SK-N-SH treated with all-trans-retinoic acid at 6 μM for 48 hours (cell line): Measurements from ENCODE around the gene ART3.

Source experiments
- ATAC-seq: fragments of 200-7000 bp; cut with Tn5 transposase; 3 replicates; pipeline ENCODE4 v1.9.1; 2020; ENCODE audit warnings: mild to moderate bottlenecking, moderate library complexity
- ARNTL ChIP-seq: fragments of 450-650 bp; formaldehyde crosslinking; IDR thresholded peaks from 2 replicates; pipeline ENCODE4 v1.5.0; 2020; ENCODE audit warnings: low read depth, mild to moderate bottlenecking, moderate library complexity, borderline replicate concordance
- BACH2 ChIP-seq: fragments of 250-450 bp; sonication (Bioruptor Pico); IDR thresholded peaks from 2 replicates; pipeline ENCODE4 v1.9.0; 2021; ENCODE audit warnings: mild to moderate bottlenecking, borderline replicate concordance
- CSDC2 ChIP-seq: fragments of 250-450 bp; sonication (Bioruptor Pico); IDR thresholded peaks from 2 replicates; pipeline ENCODE4 v1.5.0; 2020; ENCODE audit warnings: mild to moderate bottlenecking, moderate library complexity
- ESRRG ChIP-seq: fragments of 250-450 bp; sonication (Bioruptor Pico); IDR thresholded peaks from 2 replicates; pipeline ENCODE4 v1.6.1; 2021; ENCODE audit warnings: mild to moderate bottlenecking
- GLIS3 ChIP-seq: fragments of 250-450 bp; sonication (Bioruptor Pico); IDR thresholded peaks from 2 replicates; pipeline ENCODE4 v1.5.0; 2020; ENCODE audit warnings: mild to moderate bottlenecking, moderate library complexity
- ISL1 ChIP-seq: fragments of 250-450 bp; sonication (Bioruptor Pico); IDR thresholded peaks from 2 replicates; pipeline ENCODE4 v2.1.2; 2022; ENCODE audit warnings: mild to moderate bottlenecking, moderate library complexity
- PPARA ChIP-seq: fragments of 250-450 bp; sonication (Bioruptor Pico); IDR thresholded peaks from 2 replicates; pipeline ENCODE4 v1.5.0; 2020; ENCODE audit warnings: mild to moderate bottlenecking, borderline replicate concordance
- SNAI2 ChIP-seq: fragments of 250-450 bp; sonication (Bioruptor Pico); IDR thresholded peaks from 2 replicates; pipeline ENCODE4 v1.5.0; 2020; ENCODE audit warnings: mild to moderate bottlenecking, moderate library complexity
- TCF4 ChIP-seq: fragments of 250-450 bp; sonication (Bioruptor Pico); IDR thresholded peaks from 2 replicates; pipeline ENCODE4 v1.8.0; 2021; ENCODE audit warnings: mild to moderate bottlenecking, moderate library complexity, borderline replicate concordance
- TOX ChIP-seq: fragments of 250-450 bp; sonication (Bioruptor Pico); IDR thresholded peaks from 2 replicates; pipeline ENCODE4 v1.8.0; 2021; ENCODE audit warnings: mild to moderate bottlenecking, moderate library complexity, borderline replicate concordance
- ZC3H10 ChIP-seq: fragments of 250-450 bp; sonication (Bioruptor Pico); IDR thresholded peaks from 2 replicates; pipeline ENCODE4 v1.5.1; 2021; ENCODE audit warnings: mild to moderate bottlenecking, moderate library complexity
- ZFP3 ChIP-seq: fragments of 250-450 bp; sonication (Bioruptor Pico); IDR thresholded peaks from 2 replicates; pipeline ENCODE4 v1.5.0; 2020; ENCODE audit warnings: mild to moderate bottlenecking, moderate library complexity
- ZFP30 ChIP-seq: fragments of 450-650 bp; formaldehyde crosslinking; IDR thresholded peaks from 2 replicates; pipeline ENCODE4 v1.5.0; 2022; ENCODE audit warnings: mild to moderate bottlenecking, moderate library complexity
- ZNF565 ChIP-seq: fragments of 450-650 bp; formaldehyde crosslinking; conservative IDR thresholded peaks from 2 replicates; pipeline ENCODE4 v1.5.0; 2020; ENCODE audit warnings: low read depth, mild to moderate bottlenecking, moderate library complexity
- ZNF70 ChIP-seq: fragments of 450-650 bp; formaldehyde crosslinking; IDR thresholded peaks from 2 replicates; pipeline ENCODE4 v1.5.0; 2020; ENCODE audit warnings: mild to moderate bottlenecking, moderate library complexity
- TF ChIP-seq, protein P1 (sequence below): fragments of 250-450 bp; sonication (Bioruptor Pico); IDR thresholded peaks from 2 replicates; pipeline ENCODE4 v1.8.0; 2020; ENCODE audit warnings: mild to moderate bottlenecking, moderate library complexity, borderline replicate concordance
- TF ChIP-seq, protein P2 (sequence below): fragments of 250-450 bp; sonication (Bioruptor Pico); IDR thresholded peaks from 2 replicates; pipeline ENCODE4 v1.5.1; 2020; ENCODE audit warnings: low read depth, mild to moderate bottlenecking, moderate library complexity
- TF ChIP-seq, protein P3 (sequence below): fragments of 250-450 bp; sonication (Bioruptor Pico); IDR thresholded peaks from 2 replicates; pipeline ENCODE4 v1.5.0; 2020; ENCODE audit warnings: mild to moderate bottlenecking, moderate library complexity
- TF ChIP-seq, protein P4 (sequence below): fragments of 250-450 bp; sonication (Bioruptor Pico); IDR thresholded peaks from 2 replicates; pipeline ENCODE4 v1.5.1; 2021; ENCODE audit warnings: mild to moderate bottlenecking, moderate library complexity
- TF ChIP-seq, protein P5 (sequence below): fragments of 250-450 bp; sonication (Bioruptor Pico); IDR thresholded peaks from 2 replicates; pipeline ENCODE4 v1.8.0; 2021; ENCODE audit warnings: low read depth, mild to moderate bottlenecking, moderate library complexity, borderline replicate concordance

ART3 gene

DNA sequence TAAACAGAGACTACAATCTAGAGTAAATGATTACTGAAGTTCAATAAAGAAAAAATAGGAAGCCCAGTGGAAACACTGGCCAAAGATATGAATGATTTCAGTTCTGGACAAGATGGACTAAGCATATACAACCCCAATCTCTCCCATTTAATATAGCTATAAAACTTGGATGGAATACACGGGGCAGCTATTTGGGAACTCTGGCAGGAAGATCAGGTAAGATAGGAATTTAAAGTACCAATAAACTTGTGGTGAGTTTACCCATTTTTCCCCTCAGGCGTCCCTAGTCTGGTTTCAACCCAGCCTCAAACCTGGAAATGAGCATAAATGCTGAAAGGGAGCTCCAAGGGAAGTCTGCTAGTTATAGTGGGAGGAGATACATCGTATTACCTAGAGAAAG, 53.2 kb downstream of the ART3 start:
- TF ChIP-seq, protein P1, sequence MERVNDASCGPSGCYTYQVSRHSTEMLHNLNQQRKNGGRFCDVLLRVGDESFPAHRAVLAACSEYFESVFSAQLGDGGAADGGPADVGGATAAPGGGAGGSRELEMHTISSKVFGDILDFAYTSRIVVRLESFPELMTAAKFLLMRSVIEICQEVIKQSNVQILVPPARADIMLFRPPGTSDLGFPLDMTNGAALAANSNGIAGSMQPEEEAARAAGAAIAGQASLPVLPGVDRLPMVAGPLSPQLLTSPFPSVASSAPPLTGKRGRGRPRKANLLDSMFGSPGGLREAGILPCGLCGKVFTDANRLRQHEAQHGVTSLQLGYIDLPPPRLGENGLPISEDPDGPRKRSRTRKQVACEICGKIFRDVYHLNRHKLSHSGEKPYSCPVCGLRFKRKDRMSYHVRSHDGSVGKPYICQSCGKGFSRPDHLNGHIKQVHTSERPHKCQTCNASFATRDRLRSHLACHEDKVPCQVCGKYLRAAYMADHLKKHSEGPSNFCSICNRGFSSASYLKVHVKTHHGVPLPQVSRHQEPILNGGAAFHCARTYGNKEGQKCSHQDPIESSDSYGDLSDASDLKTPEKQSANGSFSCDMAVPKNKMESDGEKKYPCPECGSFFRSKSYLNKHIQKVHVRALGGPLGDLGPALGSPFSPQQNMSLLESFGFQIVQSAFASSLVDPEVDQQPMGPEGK (CRISPR knock-in tag), result no peak
- TF ChIP-seq TOX (no peak), CSDC2 (CRISPR knock-in tag) (no peak), SNAI2 (CRISPR knock-in tag) (no peak)
- TF ChIP-seq, all 23 proteins: peak for 0
- no peak for ATAC-seq

DNA sequence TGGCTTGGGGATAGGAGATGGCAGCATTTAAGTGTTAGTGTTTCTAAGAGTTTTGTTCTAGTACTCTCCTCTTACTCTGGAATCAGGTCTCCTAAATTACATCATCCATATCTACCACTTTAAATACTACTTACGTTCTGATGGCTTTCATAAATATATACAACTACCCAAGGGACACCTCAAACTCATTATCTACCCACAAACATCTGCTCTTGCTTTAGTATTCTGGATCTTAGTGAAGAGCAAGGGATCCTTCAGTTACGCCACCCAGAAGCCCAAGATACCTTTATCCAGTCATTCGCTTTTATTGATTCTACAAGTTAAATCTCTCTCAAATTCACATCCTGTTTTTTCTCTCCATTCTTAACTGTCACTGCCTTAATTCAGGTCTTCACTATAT, 66.7 kb downstream of the ART3 start:
- no peak for ATAC-seq
- TF ChIP-seq TOX, result no peak
- TF ChIP-seq ESRRG (CRISPR knock-in tag), result no peak
- TF ChIP-seq ARNTL, result no peak
- TF ChIP-seq PPARA (CRISPR knock-in tag), result no peak
- TF ChIP-seq, protein P1 (CRISPR knock-in tag), result no peak

DNA sequence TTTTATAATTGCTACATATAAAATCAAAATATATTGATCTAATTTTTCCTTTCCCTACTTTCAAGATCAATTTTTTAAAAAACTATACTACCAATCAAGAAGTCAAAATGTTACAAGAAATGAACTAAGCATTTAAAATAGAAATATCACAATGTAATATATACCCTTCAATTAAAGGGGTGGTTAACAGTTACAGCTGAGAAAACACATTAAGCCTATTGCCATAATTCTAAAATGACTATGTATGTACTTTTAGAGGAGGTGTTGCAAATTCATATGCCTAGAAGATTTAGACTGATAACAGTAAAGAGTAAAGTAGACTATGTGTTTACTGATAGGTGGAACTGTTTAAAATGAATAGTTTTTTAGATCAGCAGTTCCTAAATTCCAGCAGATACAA, 70.0 kb downstream of the ART3 start:
- ATAC-seq, result no peak
- TF ChIP-seq, protein P2, sequence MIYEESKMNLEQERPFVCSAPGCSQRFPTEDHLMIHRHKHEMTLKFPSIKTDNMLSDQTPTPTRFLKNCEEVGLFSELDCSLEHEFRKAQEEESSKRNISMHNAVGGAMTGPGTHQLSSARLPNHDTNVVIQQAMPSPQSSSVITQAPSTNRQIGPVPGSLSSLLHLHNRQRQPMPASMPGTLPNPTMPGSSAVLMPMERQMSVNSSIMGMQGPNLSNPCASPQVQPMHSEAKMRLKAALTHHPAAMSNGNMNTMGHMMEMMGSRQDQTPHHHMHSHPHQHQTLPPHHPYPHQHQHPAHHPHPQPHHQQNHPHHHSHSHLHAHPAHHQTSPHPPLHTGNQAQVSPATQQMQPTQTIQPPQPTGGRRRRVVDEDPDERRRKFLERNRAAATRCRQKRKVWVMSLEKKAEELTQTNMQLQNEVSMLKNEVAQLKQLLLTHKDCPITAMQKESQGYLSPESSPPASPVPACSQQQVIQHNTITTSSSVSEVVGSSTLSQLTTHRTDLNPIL, result no peak
- TF ChIP-seq, protein P1 (CRISPR knock-in tag), result no peak
- TF ChIP-seq GLIS3 (CRISPR knock-in tag) (no peak), SNAI2 (CRISPR knock-in tag) (no peak), CSDC2 (CRISPR knock-in tag) (no peak), ZNF565 (CRISPR knock-in tag) (no peak), PPARA (CRISPR knock-in tag) (no peak), ZFP3 (CRISPR knock-in tag) (no peak), ZC3H10 (CRISPR knock-in tag) (no peak), TCF4 (no peak), ARNTL (no peak), ZFP30 (CRISPR knock-in tag) (no peak), TOX (no peak), ZNF70 (CRISPR knock-in tag) (no peak), ISL1 (no peak), BACH2 (CRISPR knock-in tag) (no peak)
- TF ChIP-seq, protein P3, sequence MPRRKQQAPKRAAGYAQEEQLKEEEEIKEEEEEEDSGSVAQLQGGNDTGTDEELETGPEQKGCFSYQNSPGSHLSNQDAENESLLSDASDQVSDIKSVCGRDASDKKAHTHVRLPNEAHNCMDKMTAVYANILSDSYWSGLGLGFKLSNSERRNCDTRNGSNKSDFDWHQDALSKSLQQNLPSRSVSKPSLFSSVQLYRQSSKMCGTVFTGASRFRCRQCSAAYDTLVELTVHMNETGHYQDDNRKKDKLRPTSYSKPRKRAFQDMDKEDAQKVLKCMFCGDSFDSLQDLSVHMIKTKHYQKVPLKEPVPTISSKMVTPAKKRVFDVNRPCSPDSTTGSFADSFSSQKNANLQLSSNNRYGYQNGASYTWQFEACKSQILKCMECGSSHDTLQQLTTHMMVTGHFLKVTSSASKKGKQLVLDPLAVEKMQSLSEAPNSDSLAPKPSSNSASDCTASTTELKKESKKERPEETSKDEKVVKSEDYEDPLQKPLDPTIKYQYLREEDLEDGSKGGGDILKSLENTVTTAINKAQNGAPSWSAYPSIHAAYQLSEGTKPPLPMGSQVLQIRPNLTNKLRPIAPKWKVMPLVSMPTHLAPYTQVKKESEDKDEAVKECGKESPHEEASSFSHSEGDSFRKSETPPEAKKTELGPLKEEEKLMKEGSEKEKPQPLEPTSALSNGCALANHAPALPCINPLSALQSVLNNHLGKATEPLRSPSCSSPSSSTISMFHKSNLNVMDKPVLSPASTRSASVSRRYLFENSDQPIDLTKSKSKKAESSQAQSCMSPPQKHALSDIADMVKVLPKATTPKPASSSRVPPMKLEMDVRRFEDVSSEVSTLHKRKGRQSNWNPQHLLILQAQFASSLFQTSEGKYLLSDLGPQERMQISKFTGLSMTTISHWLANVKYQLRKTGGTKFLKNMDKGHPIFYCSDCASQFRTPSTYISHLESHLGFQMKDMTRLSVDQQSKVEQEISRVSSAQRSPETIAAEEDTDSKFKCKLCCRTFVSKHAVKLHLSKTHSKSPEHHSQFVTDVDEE, result no peak
- TF ChIP-seq, protein P4, sequence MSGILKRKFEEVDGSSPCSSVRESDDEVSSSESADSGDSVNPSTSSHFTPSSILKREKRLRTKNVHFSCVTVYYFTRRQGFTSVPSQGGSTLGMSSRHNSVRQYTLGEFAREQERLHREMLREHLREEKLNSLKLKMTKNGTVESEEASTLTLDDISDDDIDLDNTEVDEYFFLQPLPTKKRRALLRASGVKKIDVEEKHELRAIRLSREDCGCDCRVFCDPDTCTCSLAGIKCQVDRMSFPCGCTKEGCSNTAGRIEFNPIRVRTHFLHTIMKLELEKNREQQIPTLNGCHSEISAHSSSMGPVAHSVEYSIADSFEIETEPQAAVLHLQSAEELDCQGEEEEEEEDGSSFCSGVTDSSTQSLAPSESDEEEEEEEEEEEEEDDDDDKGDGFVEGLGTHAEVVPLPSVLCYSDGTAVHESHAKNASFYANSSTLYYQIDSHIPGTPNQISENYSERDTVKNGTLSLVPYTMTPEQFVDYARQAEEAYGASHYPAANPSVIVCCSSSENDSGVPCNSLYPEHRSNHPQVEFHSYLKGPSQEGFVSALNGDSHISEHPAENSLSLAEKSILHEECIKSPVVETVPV (CRISPR knock-in tag), result no peak
- TF ChIP-seq, protein P5, sequence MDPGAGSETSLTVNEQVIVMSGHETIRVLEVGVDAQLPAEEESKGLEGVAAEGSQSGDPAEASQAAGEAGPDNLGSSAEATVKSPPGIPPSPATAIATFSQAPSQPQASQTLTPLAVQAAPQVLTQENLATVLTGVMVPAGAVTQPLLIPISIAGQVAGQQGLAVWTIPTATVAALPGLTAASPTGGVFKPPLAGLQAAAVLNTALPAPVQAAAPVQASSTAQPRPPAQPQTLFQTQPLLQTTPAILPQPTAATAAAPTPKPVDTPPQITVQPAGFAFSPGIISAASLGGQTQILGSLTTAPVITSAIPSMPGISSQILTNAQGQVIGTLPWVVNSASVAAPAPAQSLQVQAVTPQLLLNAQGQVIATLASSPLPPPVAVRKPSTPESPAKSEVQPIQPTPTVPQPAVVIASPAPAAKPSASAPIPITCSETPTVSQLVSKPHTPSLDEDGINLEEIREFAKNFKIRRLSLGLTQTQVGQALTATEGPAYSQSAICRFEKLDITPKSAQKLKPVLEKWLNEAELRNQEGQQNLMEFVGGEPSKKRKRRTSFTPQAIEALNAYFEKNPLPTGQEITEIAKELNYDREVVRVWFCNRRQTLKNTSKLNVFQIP (CRISPR knock-in tag), result no peak
